ENCODE measurements around the gene OR5D16.
A peak's percentile ranks its signal among the peaks of the same experiment; 100 is the strongest.
"Not testable (repeated sequence)": the region's sequence is repeated elsewhere in the genome, so short reads cannot be mapped to it uniquely, and the experiment has no call there.

Gene OR5D16

DNA sequence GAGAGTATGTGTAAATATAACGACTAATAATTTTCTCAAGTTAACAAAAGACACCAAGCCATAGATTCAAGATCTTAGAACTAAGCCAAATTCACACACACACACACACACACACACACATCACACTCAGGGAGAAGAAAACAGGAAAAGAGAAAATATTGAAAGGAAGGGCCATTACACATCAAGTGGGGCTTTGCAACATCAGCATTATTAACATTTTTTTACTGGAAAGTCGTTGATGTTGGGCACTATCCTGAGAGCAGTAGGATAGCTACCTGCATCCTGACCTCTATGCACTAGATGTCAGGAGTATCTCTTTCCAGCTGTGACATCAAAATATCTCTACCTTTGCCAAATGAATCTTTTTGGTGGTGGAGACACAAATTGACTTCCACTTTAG is 8.9 kb downstream of the OR5D16 start:
- Histone ChIP-seq H3K4me2 (no peak overlapping the region), H3K4me1 (ENCODE audit: low read depth, poor library complexity, severe bottlenecking) (no peaks in the 10 kb centered on the region), H4K20me1 (ENCODE audit: insufficient read depth) (no peaks in the 10 kb centered on the region), H3K27me3 (ENCODE audit: insufficient read depth, low read depth) (no peaks in the 10 kb centered on the region), H3K79me2 (ENCODE audit: insufficient read depth, low read depth) (no peaks in the 10 kb centered on the region), H2AFZ (ENCODE audit: low read depth) (no peak overlapping the region), H3K9ac (no peak overlapping the region), H3K36me3 (ENCODE audit: insufficient read depth) (no peaks in the 10 kb centered on the region), H3K27ac (no peak overlapping the region), H3K4me3 (IDR thresholded peaks at IDR 0.05; ENCODE audit: insufficient read depth, low read depth, low read length) (no peak overlapping the region)
- TF ChIP-seq, protein P1, sequence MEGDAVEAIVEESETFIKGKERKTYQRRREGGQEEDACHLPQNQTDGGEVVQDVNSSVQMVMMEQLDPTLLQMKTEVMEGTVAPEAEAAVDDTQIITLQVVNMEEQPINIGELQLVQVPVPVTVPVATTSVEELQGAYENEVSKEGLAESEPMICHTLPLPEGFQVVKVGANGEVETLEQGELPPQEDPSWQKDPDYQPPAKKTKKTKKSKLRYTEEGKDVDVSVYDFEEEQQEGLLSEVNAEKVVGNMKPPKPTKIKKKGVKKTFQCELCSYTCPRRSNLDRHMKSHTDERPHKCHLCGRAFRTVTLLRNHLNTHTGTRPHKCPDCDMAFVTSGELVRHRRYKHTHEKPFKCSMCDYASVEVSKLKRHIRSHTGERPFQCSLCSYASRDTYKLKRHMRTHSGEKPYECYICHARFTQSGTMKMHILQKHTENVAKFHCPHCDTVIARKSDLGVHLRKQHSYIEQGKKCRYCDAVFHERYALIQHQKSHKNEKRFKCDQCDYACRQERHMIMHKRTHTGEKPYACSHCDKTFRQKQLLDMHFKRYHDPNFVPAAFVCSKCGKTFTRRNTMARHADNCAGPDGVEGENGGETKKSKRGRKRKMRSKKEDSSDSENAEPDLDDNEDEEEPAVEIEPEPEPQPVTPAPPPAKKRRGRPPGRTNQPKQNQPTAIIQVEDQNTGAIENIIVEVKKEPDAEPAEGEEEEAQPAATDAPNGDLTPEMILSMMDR (conservative IDR thresholded peaks at IDR 0.05; ENCODE audit: low read depth, low read length): no peak

- H3K4me1 ChIP-seq (ENCODE audit: low read depth, poor library complexity, severe bottlenecking): no peaks in the 10 kb centered on the region
- TF ChIP-seq, protein P1 (conservative IDR thresholded peaks at IDR 0.05; ENCODE audit: low read depth, low read length): no peak
- H2AFZ ChIP-seq (ENCODE audit: low read depth): no peak overlapping the region
- H3K27me3 ChIP-seq (ENCODE audit: insufficient read depth, low read depth): no peaks in the 10 kb centered on the region
- no peak overlapping the region for H3K4me2 ChIP-seq
- H4K20me1 ChIP-seq (ENCODE audit: insufficient read depth): no peaks in the 10 kb centered on the region
- no peaks in the 10 kb centered on the region for H3K36me3 ChIP-seq (ENCODE audit: insufficient read depth)
- H3K9ac ChIP-seq: no peak overlapping the region
- H3K79me2 ChIP-seq (ENCODE audit: insufficient read depth, low read depth): no peaks in the 10 kb centered on the region
- no peak overlapping the region for H3K4me3 ChIP-seq (IDR thresholded peaks at IDR 0.05; ENCODE audit: insufficient read depth, low read depth, low read length)
- no peak overlapping the region for H3K27ac ChIP-seq
These were observed 10.5 kb downstream of the OR5D16 start for GRCh38 chr11:55849037-55849436.

DNA sequence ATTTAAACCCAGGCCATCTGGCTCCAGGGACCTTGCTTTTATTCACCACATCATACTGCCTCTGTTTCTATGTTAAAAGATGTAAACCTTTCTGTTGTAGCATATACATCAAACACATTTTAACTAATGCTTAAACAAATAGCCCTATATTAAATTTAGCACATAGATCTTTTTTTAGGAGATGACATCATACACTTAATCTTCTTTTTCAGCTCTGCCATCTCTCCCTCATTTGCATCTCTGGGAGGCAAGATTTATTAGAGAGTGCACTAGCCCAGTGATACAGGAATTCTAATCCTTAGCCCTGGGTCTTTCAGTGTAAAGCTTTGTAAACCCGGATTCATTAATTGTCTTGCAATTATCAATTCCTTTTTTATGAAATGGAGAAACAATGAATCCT is 13.6 kb downstream of the OR5D16 start:
- H3K4me1 ChIP-seq (ENCODE audit: low read depth, poor library complexity, severe bottlenecking): peaks cover 12% of the 10 kb centered on the region
- H3K9ac ChIP-seq: no peak overlapping the region
- H3K36me3 ChIP-seq (ENCODE audit: insufficient read depth): no peaks in the 10 kb centered on the region
- H3K4me3 ChIP-seq (IDR thresholded peaks at IDR 0.05; ENCODE audit: insufficient read depth, low read depth, low read length): no peak overlapping the region
- H4K20me1 ChIP-seq (ENCODE audit: insufficient read depth): no peaks in the 10 kb centered on the region
- H3K4me2 ChIP-seq: no peak overlapping the region
- no peaks in the 10 kb centered on the region for H3K79me2 ChIP-seq (ENCODE audit: insufficient read depth, low read depth)
- no peak overlapping the region for H2AFZ ChIP-seq (ENCODE audit: low read depth)
- H3K27me3 ChIP-seq (ENCODE audit: insufficient read depth, low read depth): no peaks in the 10 kb centered on the region
- H3K27ac ChIP-seq: no peak overlapping the region
- TF ChIP-seq, protein P1 (conservative IDR thresholded peaks at IDR 0.05; ENCODE audit: low read depth, low read length): no peak

- Histone ChIP-seq H3K4me2 (peak overlapping the region; percentile 34), H3K4me1 (ENCODE audit: low read depth, poor library complexity, severe bottlenecking) (peaks cover 12% of the 10 kb centered on the region), H3K4me3 (IDR thresholded peaks at IDR 0.05; ENCODE audit: insufficient read depth, low read depth, low read length) (no peak overlapping the region), H4K20me1 (ENCODE audit: insufficient read depth) (no peaks in the 10 kb centered on the region), H2AFZ (ENCODE audit: low read depth) (0 out of 2 replicates have a peak overlapping the region, but pooled peaks have one; percentile 12), H3K36me3 (ENCODE audit: insufficient read depth) (no peaks in the 10 kb centered on the region), H3K79me2 (ENCODE audit: insufficient read depth, low read depth) (no peaks in the 10 kb centered on the region), H3K27ac (no peak overlapping the region), H3K9ac (no peak overlapping the region), H3K27me3 (ENCODE audit: insufficient read depth, low read depth) (no peaks in the 10 kb centered on the region)
- TF ChIP-seq, protein P1 (conservative IDR thresholded peaks at IDR 0.05; ENCODE audit: low read depth, low read length): no peak
These were observed 16.2 kb downstream of the OR5D16 start for GRCh38 chr11:55854704-55855103.

GRCh38 chr11:55867354-55867753 is 28.8 kb downstream of the OR5D16 start:
- H4K20me1 ChIP-seq (ENCODE audit: insufficient read depth): not testable (repeated sequence)

GRCh38 chr11:55872731-55873130 is 34.2 kb downstream of the OR5D16 start:
- H4K20me1 ChIP-seq (ENCODE audit: insufficient read depth); H3K4me2 ChIP-seq; H3K36me3 ChIP-seq (ENCODE audit: insufficient read depth); H3K4me3 ChIP-seq (IDR thresholded peaks at IDR 0.05; ENCODE audit: insufficient read depth, low read depth, low read length); H3K9ac ChIP-seq; H3K4me1 ChIP-seq (ENCODE audit: low read depth, poor library complexity, severe bottlenecking); H3K27ac ChIP-seq; H3K79me2 ChIP-seq (ENCODE audit: insufficient read depth, low read depth); H3K27me3 ChIP-seq (ENCODE audit: insufficient read depth, low read depth); H2AFZ ChIP-seq (ENCODE audit: low read depth): not testable (repeated sequence)

More at GRCh38 chr11:55867354-55867753, 28.8 kb downstream of the OR5D16 start:
- H3K4me1 ChIP-seq (ENCODE audit: low read depth, poor library complexity, severe bottlenecking); H3K27ac ChIP-seq; H2AFZ ChIP-seq (ENCODE audit: low read depth); H3K4me3 ChIP-seq (IDR thresholded peaks at IDR 0.05; ENCODE audit: insufficient read depth, low read depth, low read length); H3K79me2 ChIP-seq (ENCODE audit: insufficient read depth, low read depth); H3K9ac ChIP-seq; H3K4me2 ChIP-seq; H3K36me3 ChIP-seq (ENCODE audit: insufficient read depth); H3K27me3 ChIP-seq (ENCODE audit: insufficient read depth, low read depth): not testable (repeated sequence)

DNA sequence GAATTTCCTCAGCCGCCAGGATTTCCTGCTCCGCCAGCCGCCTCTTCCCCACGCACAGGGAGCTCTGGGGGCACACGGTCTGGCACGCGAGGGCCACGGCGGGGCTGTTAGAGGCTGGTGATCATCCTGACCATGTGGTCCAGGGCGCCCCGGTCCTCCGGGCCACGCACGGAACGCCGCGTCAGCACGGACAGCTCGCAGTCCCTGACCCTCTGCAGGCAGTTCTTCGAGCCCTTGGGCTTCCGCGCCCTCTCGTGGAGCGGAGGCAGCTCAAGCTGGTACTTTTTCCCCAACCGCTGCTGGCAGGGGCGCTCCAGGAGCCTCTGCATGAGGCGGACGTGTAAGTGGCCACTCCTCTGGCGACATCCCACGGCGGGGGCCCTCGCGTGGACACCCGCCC is 34.6 kb downstream of the OR5D16 start:
- H3K9ac ChIP-seq; H2AFZ ChIP-seq (ENCODE audit: low read depth); H3K4me3 ChIP-seq (IDR thresholded peaks at IDR 0.05; ENCODE audit: insufficient read depth, low read depth, low read length); H3K4me2 ChIP-seq; H3K27ac ChIP-seq; H4K20me1 ChIP-seq (ENCODE audit: insufficient read depth); H3K27me3 ChIP-seq (ENCODE audit: insufficient read depth, low read depth); H3K4me1 ChIP-seq (ENCODE audit: low read depth, poor library complexity, severe bottlenecking); H3K79me2 ChIP-seq (ENCODE audit: insufficient read depth, low read depth); H3K36me3 ChIP-seq (ENCODE audit: insufficient read depth): not testable (repeated sequence)

All from KMS-11 (cell line).